Transverse colon (tissue), 3 donors: ENCODE measurements around the gene GMFB.
"Not testable (repeated sequence)": the region's sequence is repeated elsewhere in the genome, so short reads cannot be mapped to it uniquely, and the experiment has no call there.

Experiments used
- CTCF ChIP-seq, 5 experiments: fragments of 200-600 bp in 3 of 5; fragments of 450-650 bp in 2 of 5; sonication (generic) in 3 of 5; IDR thresholded peaks; 1 replicate in 2 of 5; 2 replicates in 3 of 5; pipeline ENCODE4 v1.5.1; 2016 to 2017; ENCODE audit warnings: antibody characterized with exemption in 5 of 5, inconsistent platforms in 3 of 5, mild to moderate bottlenecking in 2 of 5, moderate library complexity in 1 of 5
- POLR2A ChIP-seq: fragments of 450-650 bp; IDR thresholded peaks from one replicate; pipeline ENCODE4 v1.6.1; 2016; ENCODE audit warnings: antibody characterized with exemption, mild to moderate bottlenecking, moderate library complexity

- not testable (repeated sequence) for TF ChIP-seq CTCF (IDR thresholded peaks at IDR 0.05); POLR2A
Measured at GRCh38 chr14:54456820-54457608, 31.8 kb downstream of the GMFB start.
